Stimulated activated CD4-positive, alpha-beta T cell treated with anti-CD3 and anti-CD28 coated beads, TNF-alpha, amount 100 ng/mL, for 1 hour (primary cell): ENCODE results near the gene GPR176.

Experiments used
- DNase-seq, 3 donors: peaks; one replicate each; pipeline ENCODE4 v3.0.0-alpha.2; 2020; ENCODE audit warnings: low read depth in 3 of 3, low spot score in 1 of 3

GPR176 gene

GRCh38 chr15:39936681-39937080 lies 16.6 kb upstream of the GPR176 start:
- no peak for DNase-seq

- no peak for DNase-seq
Observed at GRCh38 chr15:39936187-39936586, 16.1 kb upstream of the GPR176 start.

GRCh38 chr15:39935241-39935640 lies 15.2 kb upstream of the GPR176 start:
- no peak for DNase-seq

GRCh38 chr15:39934397-39935071 lies 14.5 kb upstream of the GPR176 start:
- no peak for DNase-seq

GRCh38 chr15:39931615-39932014 lies 11.5 kb upstream of the GPR176 start:
- no peak for DNase-seq

GRCh38 chr15:39926526-39926925 lies 6.5 kb upstream of the GPR176 start:
- no peak for DNase-seq

GRCh38 chr15:39925112-39925842 lies 5.2 kb upstream of the GPR176 start:
- no peak for DNase-seq

- DNase-seq: no peak
Observed at GRCh38 chr15:39924437-39924836, 4.4 kb upstream of the GPR176 start.

- no peak for DNase-seq
Observed at GRCh38 chr15:39922462-39923092, 2.5 kb upstream of the GPR176 start.

GRCh38 chr15:39921274-39921638 lies 1.2 kb upstream of the GPR176 start:
- DNase-seq: no peak

- peak; percentile 33 to 80 (median 53) for DNase-seq
Observed at GRCh38 chr15:39920510-39921273, 626 bp upstream of the GPR176 start.

- no peak for DNase-seq
Observed at GRCh38 chr15:39919411-39919747, 687 bp downstream of the GPR176 start.

- no peak for DNase-seq
Observed at GRCh38 chr15:39918688-39919385, 1.2 kb downstream of the GPR176 start.

GRCh38 chr15:39914977-39915376 lies 5.1 kb downstream of the GPR176 start:
- DNase-seq: no peak

GRCh38 chr15:39909007-39909406 lies 11.1 kb downstream of the GPR176 start:
- DNase-seq: no peak

- no peak for DNase-seq
Observed at GRCh38 chr15:39908186-39908585, 11.9 kb downstream of the GPR176 start.

GRCh38 chr15:39907216-39907615 lies 12.8 kb downstream of the GPR176 start:
- DNase-seq: no peak

- no peak for DNase-seq
Observed at GRCh38 chr15:39904115-39904514, 16.0 kb downstream of the GPR176 start.

GRCh38 chr15:39898317-39898716 lies 21.7 kb downstream of the GPR176 start:
- no peak for DNase-seq

GRCh38 chr15:39896846-39897245 lies 23.2 kb downstream of the GPR176 start:
- DNase-seq: no peak

GRCh38 chr15:39896101-39896500 lies 24.0 kb downstream of the GPR176 start:
- no peak for DNase-seq
